Measurements from ENCODE around the gene MTSS2. TPM values are rescaled to one million over a fixed set of nuclear protein-coding genes. Genes with fewer than 3 reads are reported as not detected.

The MTSS2 gene
- total RNA-seq, 1 donor from 2014 or later: 82.6 TPM

GRCh38 chr16:70703041-70703834 lies 17.4 kb upstream of the MTSS2 start:
- no peak for TF ChIP-seq CTCF (IDR thresholded peaks at IDR 0.05; ENCODE audit: unreplicated experiment)
- Mint-ChIP-seq H3K36me3 (ENCODE audit: low read depth, unreplicated experiment) (peaks cover 9% of the 10 kb centered on the region), H3K9me3 (ENCODE audit: unreplicated experiment) (no peaks in the 10 kb centered on the region), H3K4me1 (ENCODE audit: unreplicated experiment) (peaks cover 22% of the 10 kb centered on the region), H3K4me3 (ENCODE audit: unreplicated experiment) (no peak overlapping the region), H3K27me3 (ENCODE audit: unreplicated experiment) (peaks cover 21% of the 10 kb centered on the region), H3K27ac (ENCODE audit: unreplicated experiment) (peak overlapping the region; percentile 30)
- peak; percentile 38 for DNase-seq (ENCODE audit: low spot score)

- Mint-ChIP-seq H3K27ac (ENCODE audit: unreplicated experiment) (no peak overlapping the region), H3K9me3 (ENCODE audit: unreplicated experiment) (no peaks in the 10 kb centered on the region), H3K27me3 (ENCODE audit: unreplicated experiment) (peaks cover 17% of the 10 kb centered on the region), H3K4me3 (ENCODE audit: unreplicated experiment) (no peak overlapping the region), H3K4me1 (ENCODE audit: unreplicated experiment) (peaks cover 20% of the 10 kb centered on the region), H3K36me3 (ENCODE audit: low read depth, unreplicated experiment) (peaks cover 9% of the 10 kb centered on the region)
- no peak for DNase-seq (ENCODE audit: low spot score)
- no peak for TF ChIP-seq CTCF (IDR thresholded peaks at IDR 0.05; ENCODE audit: unreplicated experiment)
These were observed 16.8 kb upstream of the MTSS2 start for GRCh38 chr16:70702624-70703023.

GRCh38 chr16:70701998-70702397 lies 16.1 kb upstream of the MTSS2 start:
- H3K36me3 Mint-ChIP-seq (ENCODE audit: low read depth, unreplicated experiment): peaks cover 9% of the 10 kb centered on the region
- no peak overlapping the region for H3K4me3 Mint-ChIP-seq (ENCODE audit: unreplicated experiment)
- peaks cover 14% of the 10 kb centered on the region for H3K4me1 Mint-ChIP-seq (ENCODE audit: unreplicated experiment)
- DNase-seq (ENCODE audit: low spot score): no peak
- peaks cover 17% of the 10 kb centered on the region for H3K27me3 Mint-ChIP-seq (ENCODE audit: unreplicated experiment)
- TF ChIP-seq CTCF (IDR thresholded peaks at IDR 0.05; ENCODE audit: unreplicated experiment): no peak
- H3K9me3 Mint-ChIP-seq (ENCODE audit: unreplicated experiment): no peaks in the 10 kb centered on the region
- no peak overlapping the region for H3K27ac Mint-ChIP-seq (ENCODE audit: unreplicated experiment)

GRCh38 chr16:70701596-70701995 lies 15.7 kb upstream of the MTSS2 start:
- no peaks in the 10 kb centered on the region for H3K9me3 Mint-ChIP-seq (ENCODE audit: unreplicated experiment)
- H3K36me3 Mint-ChIP-seq (ENCODE audit: low read depth, unreplicated experiment): peaks cover 9% of the 10 kb centered on the region
- no peak overlapping the region for H3K4me3 Mint-ChIP-seq (ENCODE audit: unreplicated experiment)
- peaks cover 17% of the 10 kb centered on the region for H3K27me3 Mint-ChIP-seq (ENCODE audit: unreplicated experiment)
- peaks cover 12% of the 10 kb centered on the region for H3K4me1 Mint-ChIP-seq (ENCODE audit: unreplicated experiment)
- H3K27ac Mint-ChIP-seq (ENCODE audit: unreplicated experiment): peak overlapping the region; percentile 50
- no peak for TF ChIP-seq CTCF (IDR thresholded peaks at IDR 0.05; ENCODE audit: unreplicated experiment)
- no peak for DNase-seq (ENCODE audit: low spot score)

- peaks cover 9% of the 10 kb centered on the region for H3K36me3 Mint-ChIP-seq (ENCODE audit: low read depth, unreplicated experiment)
- H3K27me3 Mint-ChIP-seq (ENCODE audit: unreplicated experiment): peaks cover 20% of the 10 kb centered on the region
- TF ChIP-seq CTCF (IDR thresholded peaks at IDR 0.05; ENCODE audit: unreplicated experiment): no peak
- no peak overlapping the region for H3K4me3 Mint-ChIP-seq (ENCODE audit: unreplicated experiment)
- peak overlapping the region; percentile 82 for H3K27ac Mint-ChIP-seq (ENCODE audit: unreplicated experiment)
- peaks cover 17% of the 10 kb centered on the region for H3K4me1 Mint-ChIP-seq (ENCODE audit: unreplicated experiment)
- DNase-seq (ENCODE audit: low spot score): no peak
- no peaks in the 10 kb centered on the region for H3K9me3 Mint-ChIP-seq (ENCODE audit: unreplicated experiment)
These were observed 15.2 kb upstream of the MTSS2 start for GRCh38 chr16:70701036-70701435.
